HG02852 (cell line): ENCODE results near the gene GLB1L2.

Source experiments
- ATAC-seq: cut with Tn5 transposase; IDR thresholded peaks from one replicate; pipeline ENCODE4 v1.9.1; 2021; ENCODE audit warnings: mild to moderate bottlenecking, moderate library complexity; ENCODE audit not compliant: unreplicated experiment

The GLB1L2 gene

DNA sequence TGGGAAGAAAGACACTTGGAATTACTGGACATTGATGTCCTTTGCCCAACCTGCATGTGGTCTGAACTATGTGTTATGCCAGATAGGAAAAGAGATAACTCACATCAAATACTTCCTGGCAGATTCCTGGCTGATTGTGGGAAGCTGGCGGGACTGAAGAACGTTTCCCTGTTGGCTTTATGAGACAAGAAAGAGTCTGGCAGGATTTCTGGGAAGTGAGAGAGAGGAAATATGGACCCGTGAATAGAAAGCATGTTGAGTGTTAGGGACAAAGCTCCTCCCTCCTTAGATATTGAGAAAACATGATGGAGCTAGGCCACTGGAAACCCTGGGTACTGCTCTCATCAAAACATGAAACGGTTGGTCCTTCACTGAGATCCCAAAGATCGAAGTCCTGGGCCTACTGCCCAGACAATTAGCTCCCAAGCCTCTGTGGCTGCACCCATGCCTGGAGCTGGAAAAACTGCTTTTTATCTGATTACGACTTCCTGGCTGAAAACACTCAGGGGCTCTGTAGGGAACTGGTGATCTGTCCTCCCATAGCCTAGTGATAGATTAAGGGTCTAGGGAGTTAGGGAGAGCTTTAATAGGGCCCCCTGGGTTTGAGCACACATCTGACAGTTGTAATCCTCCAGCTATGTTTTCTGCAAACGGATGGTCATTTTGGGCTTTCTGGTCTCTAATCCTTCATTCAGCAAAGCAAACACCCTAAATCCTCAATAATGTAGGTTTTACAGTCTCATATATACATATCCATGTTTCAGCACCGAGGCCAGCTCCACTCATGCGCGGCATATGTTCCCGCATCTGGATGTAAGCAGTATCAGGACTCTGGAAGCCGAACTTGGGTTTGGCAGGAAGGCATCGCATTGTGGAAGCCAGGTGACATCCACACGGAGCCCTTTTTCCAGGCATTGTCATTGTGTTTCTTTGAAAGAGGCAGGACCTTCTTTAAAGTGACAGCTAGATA is 86.4 kb downstream of the GLB1L2 start:
- ATAC-seq: no peak

DNA sequence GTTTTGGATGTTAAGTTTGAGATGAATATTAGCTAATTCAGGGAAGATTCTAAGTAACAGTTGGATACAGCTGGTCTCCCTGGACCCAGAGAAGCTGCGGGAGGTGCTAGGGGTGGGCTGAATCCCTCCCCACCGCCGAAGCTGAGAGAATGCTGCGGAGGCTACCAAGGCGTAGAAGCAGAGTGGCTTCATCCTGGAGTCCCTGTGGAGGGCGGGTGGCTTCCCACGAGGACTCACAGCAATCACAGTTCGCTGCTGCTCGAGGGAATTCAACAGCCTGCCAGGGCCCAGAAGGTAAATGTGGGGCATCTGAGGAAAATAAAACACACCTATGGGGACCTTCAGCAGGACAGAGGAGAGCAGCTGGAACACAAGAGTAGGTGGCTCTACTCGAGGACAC is 91.3 kb downstream of the GLB1L2 start:
- ATAC-seq: no peak

DNA sequence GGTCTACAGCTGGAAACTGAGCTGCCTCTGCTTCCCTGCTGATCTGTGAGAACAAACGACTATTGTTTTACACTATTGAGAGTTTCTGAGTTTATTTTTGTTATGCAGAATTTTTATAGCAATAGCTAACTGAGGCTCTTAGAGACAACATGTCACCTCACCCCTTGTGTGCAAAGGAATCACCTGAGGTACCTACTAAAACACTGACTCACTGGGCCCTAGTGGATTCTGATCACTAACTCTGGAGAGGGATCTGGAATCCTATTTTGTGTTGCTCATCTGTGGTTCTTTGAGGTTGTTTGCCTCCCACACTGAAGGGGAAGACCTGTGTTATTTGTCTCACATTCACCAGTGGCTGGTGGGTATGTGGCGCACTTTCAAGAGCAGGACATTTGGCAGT is 93.6 kb downstream of the GLB1L2 start:
- ATAC-seq: no peak
